Smooth muscle cell (in vitro differentiated cells): ENCODE data around the gene COL11A1. TPM values are rescaled to one million over a fixed set of nuclear protein-coding genes. Genes with fewer than 3 reads are reported as not detected.

Source experiments
- DNase-seq: peaks from one replicate; lab custom pipeline; 2025; ENCODE audit not compliant: unreplicated experiment; lab: John Stamatoyannopoulos, UW
- H2AFZ ChIP-seq: fragments of 200-600 bp; sonication (generic); 2 replicates; pipeline ENCODE4 v1.6.0; 2016; ENCODE audit warnings: antibody characterized with exemption, low read depth, mild to moderate bottlenecking
- H3F3A ChIP-seq: fragments of 200-600 bp; sonication (generic); 2 replicates; pipeline ENCODE4 v1.6.0; 2017; ENCODE audit warnings: antibody characterized with exemption, low read depth
- H3K27ac ChIP-seq: fragments of 200-600 bp; sonication (generic); 2 replicates; pipeline ENCODE4 v1.5.1; 2016; ENCODE audit warnings: low read depth, mild to moderate bottlenecking
- H3K27me3 ChIP-seq: fragments of 200-600 bp; sonication (generic); 2 replicates; pipeline ENCODE4 v1.6.1; 2016; ENCODE audit warnings: low read depth, mild to moderate bottlenecking
- H3K36me3 ChIP-seq: fragments of 200-600 bp; sonication (generic); 2 replicates; pipeline ENCODE4 v1.5.1; 2016; ENCODE audit warnings: low read depth
- H3K4me1 ChIP-seq: fragments of 200-600 bp; sonication (generic); 2 replicates; pipeline ENCODE4 v1.5.1; 2016; ENCODE audit warnings: low read depth
- H3K4me2 ChIP-seq: fragments of 200-600 bp; sonication (generic); 2 replicates; pipeline ENCODE4 v1.6.0; 2016; ENCODE audit warnings: mild to moderate bottlenecking
- H3K4me3 ChIP-seq: fragments of 200-600 bp; sonication (generic); 2 replicates; pipeline ENCODE4 v1.5.1; 2016; ENCODE audit warnings: mild to moderate bottlenecking
- H3K79me2 ChIP-seq: fragments of 200-600 bp; sonication (generic); 2 replicates; pipeline ENCODE4 v1.6.0; 2016; ENCODE audit warnings: low read depth, mild to moderate bottlenecking
- H3K9ac ChIP-seq: fragments of 200-600 bp; sonication (generic); 2 replicates; pipeline ENCODE4 v1.6.0; 2016; ENCODE audit warnings: low read depth
- H3K9me3 ChIP-seq: fragments of 200-600 bp; sonication (generic); replicated peaks from 2 replicates; pipeline ENCODE4 v1.5.1; 2016; ENCODE audit warnings: low read depth
- H4K20me1 ChIP-seq: fragments of 200-600 bp; sonication (generic); 2 replicates; pipeline ENCODE4 v1.6.0; 2016; ENCODE audit warnings: low read depth
- WGBS: methylation state at CpG from one replicate; pipeline ENCODE4 v1.1.7; 2016; ENCODE audit warnings: low lambda C conversion rate; 5-methylcytosine and 5-hydroxymethylcytosine counted together
- polyA plus RNA-seq: library from polyadenylated mRNA; unstranded; fragments of >200 nt; fragmentation: Nextera tagmentation; extraction: Ambion mirVana; gene quantifications from 2 replicates; pipeline ENCODE4 v1.2.1, GENCODE V29; 2016
- total RNA-seq: library from RNA; depleted of rRNA; stranded (reverse); fragments of >200 nt; gene quantifications from 2 replicates; pipeline ENCODE4 v1.2.3, GENCODE V29; 2014
- TF ChIP-seq, protein P1 (sequence below): fragments of 200-600 bp; sonication (generic); IDR thresholded peaks from 2 replicates; pipeline ENCODE4 v1.5.1; 2017; ENCODE audit warnings: borderline replicate concordance, mild to moderate bottlenecking, antibody characterized with exemption; ENCODE audit not compliant: insufficient read depth, poor library complexity, severe bottlenecking

Gene COL11A1
- total and polyA plus RNA-seq, 2 experiments from 2014 or later = 155 to 236 TPM

- no peaks in the 10 kb centered on the region for H3K9me3 ChIP-seq
- no peak overlapping the region for H3K9ac ChIP-seq
- H3K27ac ChIP-seq = no peak overlapping the region
- peaks cover 6% of the 10 kb centered on the region for H3K36me3 ChIP-seq
- H3K4me2 ChIP-seq = no peak overlapping the region
- H3K79me2 ChIP-seq = no peaks in the 10 kb centered on the region
- 97% methylated on average over 14 of the region's 14 CpGs for WGBS
- no peak for DNase-seq
- no peak overlapping the region for H2AFZ ChIP-seq
- H3K4me1 ChIP-seq = no peaks in the 10 kb centered on the region
- H4K20me1 ChIP-seq = no peaks in the 10 kb centered on the region
- no peaks in the 10 kb centered on the region for H3F3A ChIP-seq
- H3K27me3 ChIP-seq = no peaks in the 10 kb centered on the region
- H3K4me3 ChIP-seq = no peak overlapping the region
- TF ChIP-seq, protein P1, sequence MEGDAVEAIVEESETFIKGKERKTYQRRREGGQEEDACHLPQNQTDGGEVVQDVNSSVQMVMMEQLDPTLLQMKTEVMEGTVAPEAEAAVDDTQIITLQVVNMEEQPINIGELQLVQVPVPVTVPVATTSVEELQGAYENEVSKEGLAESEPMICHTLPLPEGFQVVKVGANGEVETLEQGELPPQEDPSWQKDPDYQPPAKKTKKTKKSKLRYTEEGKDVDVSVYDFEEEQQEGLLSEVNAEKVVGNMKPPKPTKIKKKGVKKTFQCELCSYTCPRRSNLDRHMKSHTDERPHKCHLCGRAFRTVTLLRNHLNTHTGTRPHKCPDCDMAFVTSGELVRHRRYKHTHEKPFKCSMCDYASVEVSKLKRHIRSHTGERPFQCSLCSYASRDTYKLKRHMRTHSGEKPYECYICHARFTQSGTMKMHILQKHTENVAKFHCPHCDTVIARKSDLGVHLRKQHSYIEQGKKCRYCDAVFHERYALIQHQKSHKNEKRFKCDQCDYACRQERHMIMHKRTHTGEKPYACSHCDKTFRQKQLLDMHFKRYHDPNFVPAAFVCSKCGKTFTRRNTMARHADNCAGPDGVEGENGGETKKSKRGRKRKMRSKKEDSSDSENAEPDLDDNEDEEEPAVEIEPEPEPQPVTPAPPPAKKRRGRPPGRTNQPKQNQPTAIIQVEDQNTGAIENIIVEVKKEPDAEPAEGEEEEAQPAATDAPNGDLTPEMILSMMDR = no peak
Observed at GRCh38 chr1:102954576-102954975, 153.7 kb downstream of the COL11A1 start.

GRCh38 chr1:102952400-102952799 lies 155.9 kb downstream of the COL11A1 start:
- no peaks in the 10 kb centered on the region for H3K79me2 ChIP-seq
- peaks cover 3% of the 10 kb centered on the region for H3K36me3 ChIP-seq
- H3K9ac ChIP-seq = no peak overlapping the region
- no peak overlapping the region for H3K27ac ChIP-seq
- no peaks in the 10 kb centered on the region for H3K4me1 ChIP-seq
- no peak for DNase-seq
- no peak overlapping the region for H3K4me2 ChIP-seq
- no peak overlapping the region for H3K4me3 ChIP-seq
- H2AFZ ChIP-seq = no peak overlapping the region
- no peaks in the 10 kb centered on the region for H3K27me3 ChIP-seq
- no peaks in the 10 kb centered on the region for H3F3A ChIP-seq
- TF ChIP-seq, protein P1 = no peak
- no peaks in the 10 kb centered on the region for H4K20me1 ChIP-seq
- no peaks in the 10 kb centered on the region for H3K9me3 ChIP-seq

DNA sequence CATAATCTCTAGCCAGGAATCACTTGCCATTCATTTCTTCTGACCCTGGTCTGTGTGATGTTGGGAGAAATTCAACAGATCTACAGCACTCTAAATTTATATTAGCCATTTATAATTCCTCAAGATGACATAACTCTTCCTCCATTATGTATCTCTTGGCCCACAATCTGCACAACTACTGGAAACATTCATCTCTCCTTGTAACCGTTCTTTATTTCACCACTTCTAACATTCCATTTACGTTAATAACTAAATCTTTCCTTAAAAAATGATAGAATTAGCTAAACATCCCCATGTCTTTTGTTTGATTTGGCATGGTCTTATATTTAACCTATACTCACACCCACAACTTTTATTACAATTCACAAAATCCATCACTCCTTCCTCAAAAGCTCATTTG lies 166.0 kb downstream of the COL11A1 start:
- H3K36me3 ChIP-seq = peaks cover 10% of the 10 kb centered on the region
- no peak overlapping the region for H3K4me3 ChIP-seq
- H4K20me1 ChIP-seq = no peaks in the 10 kb centered on the region
- H3F3A ChIP-seq = no peaks in the 10 kb centered on the region
- H3K79me2 ChIP-seq = no peaks in the 10 kb centered on the region
- H3K9me3 ChIP-seq = no peaks in the 10 kb centered on the region
- H3K27ac ChIP-seq = no peak overlapping the region
- DNase-seq = no peak
- no peak overlapping the region for H2AFZ ChIP-seq
- no peak overlapping the region for H3K4me2 ChIP-seq
- WGBS = 90% methylated on average over 2 of the region's 2 CpGs
- TF ChIP-seq, protein P1 = no peak
- no peaks in the 10 kb centered on the region for H3K4me1 ChIP-seq
- H3K9ac ChIP-seq = no peak overlapping the region
- H3K27me3 ChIP-seq = no peaks in the 10 kb centered on the region

DNA sequence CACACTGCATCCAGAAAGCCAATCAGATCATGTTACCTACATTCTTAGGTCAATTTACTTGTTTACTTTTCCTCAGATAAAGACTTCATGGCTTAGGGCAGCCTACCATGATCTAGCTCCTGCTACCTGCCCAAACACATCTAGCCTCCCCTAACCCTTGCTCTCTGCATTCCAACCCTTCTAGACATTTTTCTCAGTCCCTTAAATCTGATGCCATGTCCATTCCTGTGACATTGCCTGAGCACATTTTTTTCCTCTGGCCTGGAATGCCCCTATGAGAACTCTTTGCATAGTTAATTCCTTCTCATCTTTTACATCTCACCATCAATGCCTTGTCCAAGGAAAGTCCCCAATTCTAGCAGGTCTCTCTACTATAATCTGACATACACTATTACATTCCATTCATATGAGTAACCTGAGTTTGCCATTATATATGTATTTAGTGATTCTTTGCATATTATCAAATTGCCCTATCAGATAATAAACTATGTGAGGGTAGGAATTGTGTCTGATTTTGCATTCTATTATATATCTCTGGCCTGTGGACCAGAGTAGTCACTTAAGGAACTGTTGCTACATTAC lies 166.9 kb downstream of the COL11A1 start:
- no peaks in the 10 kb centered on the region for H3F3A ChIP-seq
- DNase-seq = no peak
- H3K9ac ChIP-seq = no peak overlapping the region
- no peak overlapping the region for H3K4me3 ChIP-seq
- no peaks in the 10 kb centered on the region for H4K20me1 ChIP-seq
- no peaks in the 10 kb centered on the region for H3K79me2 ChIP-seq
- TF ChIP-seq, protein P1 = no peak
- H3K4me1 ChIP-seq = no peaks in the 10 kb centered on the region
- H3K27ac ChIP-seq = no peak overlapping the region
- H3K36me3 ChIP-seq = peaks cover 6% of the 10 kb centered on the region
- no peak overlapping the region for H3K4me2 ChIP-seq
- H3K27me3 ChIP-seq = no peaks in the 10 kb centered on the region
- no peaks in the 10 kb centered on the region for H3K9me3 ChIP-seq
- H2AFZ ChIP-seq = no peak overlapping the region
